HUES6 (cell line): ENCODE results near the gene TRAF4.

Source experiments
- H3K27ac ChIP-seq: 2 replicates; pipeline ENCODE4 v1.7.0; 2013; ENCODE audit warnings: low read depth, mild to moderate bottlenecking, low read length, inconsistent platforms
- H3K27me3 ChIP-seq: 2 replicates; pipeline ENCODE4 v1.6.1; 2013; ENCODE audit warnings: low read length; ENCODE audit not compliant: control insufficient read depth, insufficient read depth
- H3K36me3 ChIP-seq: 2 replicates; pipeline ENCODE4 v1.6.1; 2013; ENCODE audit warnings: low read length; ENCODE audit not compliant: control insufficient read depth, insufficient read depth
- H3K4me1 ChIP-seq: 2 replicates; pipeline ENCODE4 v1.6.1; 2013; ENCODE audit warnings: low read length; ENCODE audit not compliant: control insufficient read depth, insufficient read depth
- H3K4me3 ChIP-seq: 2 replicates; pipeline ENCODE4 v1.5.1; 2013; ENCODE audit warnings: low read depth, low read length
- H3K9ac ChIP-seq: one replicate; pipeline ENCODE4 v1.6.1; 2013; ENCODE audit warnings: mild to moderate bottlenecking, low read length
- H3K9me3 ChIP-seq: 2 replicates; pipeline ENCODE4 v1.6.1; 2013; ENCODE audit warnings: low read depth, low read length; ENCODE audit not compliant: control insufficient read depth, insufficient read depth

Gene TRAF4

GRCh38 chr17:28756049-28756804 lies 12.4 kb downstream of the TRAF4 start:
- H3K9me3 ChIP-seq, result no peaks in the 10 kb centered on the region
- H3K4me1 ChIP-seq, result peaks cover 18% of the 10 kb centered on the region
- peaks cover 43% of the 10 kb centered on the region for H3K36me3 ChIP-seq
- H3K27me3 ChIP-seq, result no peaks in the 10 kb centered on the region
- H3K9ac ChIP-seq, result no peak overlapping the region
- no peak overlapping the region for H3K27ac ChIP-seq
- no peak overlapping the region for H3K4me3 ChIP-seq

- Histone ChIP-seq H3K4me1 (peaks cover 36% of the 10 kb centered on the region), H3K27ac (no peak overlapping the region), H3K36me3 (peaks cover 39% of the 10 kb centered on the region), H3K9ac (no peak overlapping the region), H3K27me3 (no peaks in the 10 kb centered on the region), H3K4me3 (no peak overlapping the region), H3K9me3 (no peaks in the 10 kb centered on the region)
Measured at GRCh38 chr17:28758411-28759121, 14.8 kb downstream of the TRAF4 start.

GRCh38 chr17:28759256-28759865 lies 15.6 kb downstream of the TRAF4 start:
- no peak overlapping the region for H3K4me3 ChIP-seq
- H3K36me3 ChIP-seq, result peaks cover 39% of the 10 kb centered on the region
- peak overlapping the region; percentile 41 for H3K9ac ChIP-seq
- H3K27me3 ChIP-seq, result no peaks in the 10 kb centered on the region
- no peaks in the 10 kb centered on the region for H3K9me3 ChIP-seq
- H3K27ac ChIP-seq, result no peak overlapping the region; the same call in 1 of the 2 replicates
- H3K4me1 ChIP-seq, result peaks cover 36% of the 10 kb centered on the region

- Histone ChIP-seq H3K4me3 (peak overlapping the region; percentile 37), H3K36me3 (peaks cover 52% of the 10 kb centered on the region)
Measured at GRCh38 chr17:28760601-28761562, 17.1 kb downstream of the TRAF4 start.

GRCh38 chr17:28763137-28763799 lies 19.5 kb downstream of the TRAF4 start:
- Histone ChIP-seq H3K9ac (no peak overlapping the region), H3K27ac (no peak overlapping the region)

More at GRCh38 chr17:28760601-28761562, 17.1 kb downstream of the TRAF4 start:
- H3K9ac ChIP-seq, result peak overlapping the region; percentile 59
- H3K27me3 ChIP-seq, result no peaks in the 10 kb centered on the region
- peaks cover 36% of the 10 kb centered on the region for H3K4me1 ChIP-seq
- peak overlapping the region; percentile 94 for H3K27ac ChIP-seq
- H3K9me3 ChIP-seq, result no peaks in the 10 kb centered on the region

GRCh38 chr17:28763804-28764266 lies 20.0 kb downstream of the TRAF4 start:
- H3K36me3 ChIP-seq, result peaks cover 46% of the 10 kb centered on the region
- no peaks in the 10 kb centered on the region for H3K27me3 ChIP-seq
- H3K27ac ChIP-seq, result no peak overlapping the region
- peaks cover 36% of the 10 kb centered on the region for H3K4me1 ChIP-seq
- H3K4me3 ChIP-seq, result no peak overlapping the region
- H3K9me3 ChIP-seq, result no peaks in the 10 kb centered on the region
- no peak overlapping the region for H3K9ac ChIP-seq

More at GRCh38 chr17:28763137-28763799, 19.5 kb downstream of the TRAF4 start:
- Histone ChIP-seq H3K4me3 (no peak overlapping the region), H3K4me1 (peaks cover 36% of the 10 kb centered on the region), H3K36me3 (peaks cover 51% of the 10 kb centered on the region), H3K27me3 (no peaks in the 10 kb centered on the region), H3K9me3 (no peaks in the 10 kb centered on the region)

- no peak overlapping the region for H3K4me3 ChIP-seq
- no peaks in the 10 kb centered on the region for H3K27me3 ChIP-seq
- H3K4me1 ChIP-seq, result peaks cover 30% of the 10 kb centered on the region
- H3K9me3 ChIP-seq, result no peaks in the 10 kb centered on the region
- H3K9ac ChIP-seq, result no peak overlapping the region
- peaks cover 34% of the 10 kb centered on the region for H3K36me3 ChIP-seq
- H3K27ac ChIP-seq, result no peak overlapping the region
Measured at GRCh38 chr17:28765038-28765437, 21.2 kb downstream of the TRAF4 start.

- Histone ChIP-seq H3K27ac (no peak overlapping the region), H3K9ac (no peak overlapping the region)
Measured at GRCh38 chr17:28773736-28774135, 29.9 kb downstream of the TRAF4 start.

GRCh38 chr17:28774206-28774605 lies 30.4 kb downstream of the TRAF4 start:
- no peak overlapping the region for H3K27ac ChIP-seq
- H3K4me1 ChIP-seq, result no peaks in the 10 kb centered on the region

More at GRCh38 chr17:28773736-28774135, 29.9 kb downstream of the TRAF4 start:
- Histone ChIP-seq H3K9me3 (no peaks in the 10 kb centered on the region), H3K4me1 (no peaks in the 10 kb centered on the region), H3K27me3 (no peaks in the 10 kb centered on the region), H3K4me3 (no peak overlapping the region), H3K36me3 (peaks cover 14% of the 10 kb centered on the region)

GRCh38 chr17:28777178-28777577 lies 33.4 kb downstream of the TRAF4 start:
- H3K9me3 ChIP-seq, result no peaks in the 10 kb centered on the region
- H3K9ac ChIP-seq, result no peak overlapping the region
- H3K36me3 ChIP-seq, result peaks cover 29% of the 10 kb centered on the region
- no peaks in the 10 kb centered on the region for H3K27me3 ChIP-seq
- no peak overlapping the region for H3K27ac ChIP-seq
- no peaks in the 10 kb centered on the region for H3K4me1 ChIP-seq
- no peak overlapping the region for H3K4me3 ChIP-seq

More at GRCh38 chr17:28774206-28774605, 30.4 kb downstream of the TRAF4 start:
- Histone ChIP-seq H3K4me3 (no peak overlapping the region), H3K27me3 (no peaks in the 10 kb centered on the region), H3K9me3 (no peaks in the 10 kb centered on the region), H3K36me3 (peaks cover 14% of the 10 kb centered on the region), H3K9ac (no peak overlapping the region)
